Natural killer cell (primary cell): ENCODE data around the gene PSMB10. TPM values are rescaled to one million over a fixed set of nuclear protein-coding genes. Genes with fewer than 3 reads are reported as not detected.

Experiments used
- ATAC-seq, 3 donors: fragments of 150-1000 bp in 2 of 3; fragments of 200-7000 bp in 1 of 3; cut with Tn5 transposase; 1 replicate in 1 of 3; 2 replicates in 2 of 3; pipeline ENCODE4 v1.10.0; 2021; ENCODE audit warnings: mild to moderate bottlenecking in 2 of 3, moderate library complexity in 2 of 3
- DNase-seq, 2 donors: peaks; one replicate each; pipeline versions ENCODE4 v3.0.0 to v3.0.0-alpha.2; 2013 to 2021; ENCODE audit warnings: mixed read lengths in 1 of 2
- H3K27ac ChIP-seq: one replicate; pipeline ENCODE4 v1.5.1; 2013; ENCODE audit warnings: mild to moderate bottlenecking, low read length
- H3K27me3 ChIP-seq: one replicate; pipeline ENCODE4 v1.6.1; 2013; ENCODE audit warnings: low read length; ENCODE audit not compliant: control insufficient read depth, insufficient read depth
- H3K36me3 ChIP-seq: one replicate; pipeline ENCODE4 v1.6.1; 2013; ENCODE audit warnings: low read length; ENCODE audit not compliant: control insufficient read depth, insufficient read depth
- H3K4me1 ChIP-seq: one replicate; pipeline ENCODE4 v1.6.1; 2013; ENCODE audit warnings: low read length; ENCODE audit not compliant: control insufficient read depth, insufficient read depth
- H3K4me3 ChIP-seq: one replicate; pipeline ENCODE4 v1.5.1; 2013; ENCODE audit warnings: low read length
- H3K9me3 ChIP-seq: one replicate; pipeline ENCODE4 v1.6.1; 2013; ENCODE audit warnings: low read length; ENCODE audit not compliant: control insufficient read depth, insufficient read depth
- H3K27ac Mint-ChIP-seq, 2 donors: one replicate each; pipeline ENCODE4 v1.8.0; 2022; ENCODE audit warnings: mild to moderate bottlenecking in 2 of 2, mixed read lengths in 2 of 2, moderate library complexity in 1 of 2
- H3K27me3 Mint-ChIP-seq, 2 donors: one replicate each; pipeline ENCODE4 v1.8.0; 2022; ENCODE audit warnings: low read depth in 2 of 2, mixed read lengths in 2 of 2
- H3K36me3 Mint-ChIP-seq: one replicate; pipeline ENCODE4 v1.8.0; 2022; ENCODE audit warnings: mixed read lengths
- H3K4me1 Mint-ChIP-seq, 2 donors: one replicate each; pipeline ENCODE4 v1.8.0; 2022; ENCODE audit warnings: mixed read lengths in 2 of 2
- H3K4me3 Mint-ChIP-seq: one replicate; pipeline ENCODE4 v1.8.0; 2022; ENCODE audit warnings: mild to moderate bottlenecking, moderate library complexity, mixed read lengths
- H3K9me3 Mint-ChIP-seq, 2 donors: one replicate each; pipeline ENCODE4 v1.8.0; 2022; ENCODE audit warnings: mixed read lengths in 2 of 2
- CTCF ChIP-seq: fragments of 200-600 bp; IDR thresholded peaks from one replicate; pipeline ENCODE4 v1.8.0; 2022; ENCODE audit warnings: antibody characterized with exemption
- WGBS: methylation state at CpG from one replicate; pipeline ENCODE4 v1.1.7; 2013; ENCODE audit warnings: missing lambda C conversion rate; ENCODE audit not compliant: insufficient coverage; 5-methylcytosine and 5-hydroxymethylcytosine counted together
- intact Hi-C: fragments of 100-400 bp; cut with micrococcal nuclease; formaldehyde crosslinking; loops from one replicate; pipeline ENCODE4 v1.14.2; 2022
- total RNA-seq, 4 donors: library from RNA; stranded (reverse); fragments of 120-200 nt in 1 of 4; gene quantifications; one replicate each; pipeline versions ENCODE4 v1.2.3 to v1.2.4, GENCODE V29; 2013 to 2022

PSMB10 gene
- total RNA-seq, 3 donors from 2014 or later (not counting 1 experiment from before 2014, with no cell fraction given): 237 to 247 (median 243) TPM

- Histone ChIP-seq H3K9me3 (no peaks in the 10 kb centered on the region), H3K4me1 (peaks cover 18% of the 10 kb centered on the region), H3K4me3 (no peak overlapping the region), H3K27me3 (no peaks in the 10 kb centered on the region), H3K36me3 (peaks cover 19% of the 10 kb centered on the region), H3K27ac (no peak overlapping the region)
- WGBS: 93% methylated on average over 32 of the region's 32 CpGs
- Mint-ChIP-seq H3K36me3 (no peaks in the 10 kb centered on the region), H3K27ac (no peak overlapping the region), H3K4me1 (peaks cover 16 to 17% of the 10 kb centered on the region in 2 donors), H3K4me3 (no peak overlapping the region), H3K9me3 (no peaks in the 10 kb centered on the region), H3K27me3 (no peaks in the 10 kb centered on the region)
- no peak for DNase-seq
- intact Hi-C loops: no loop called here
- no peak for ATAC-seq
- no peak for TF ChIP-seq CTCF
Measured at GRCh38 chr16:67963662-67964321, 27.1 kb upstream of the PSMB10 start.

GRCh38 chr16:67963292-67963661, 26.6 kb upstream of the PSMB10 start:
- H3K27me3 ChIP-seq: no peaks in the 10 kb centered on the region

GRCh38 chr16:67962135-67962534, 25.5 kb upstream of the PSMB10 start:
- DNase-seq: no peak
- H3K27ac Mint-ChIP-seq: no peak overlapping the region
- Histone ChIP-seq H3K4me1 (peaks cover 10% of the 10 kb centered on the region), H3K36me3 (peaks cover 19% of the 10 kb centered on the region), H3K27me3 (no peaks in the 10 kb centered on the region), H3K27ac (no peak overlapping the region), H3K4me3 (no peak overlapping the region), H3K9me3 (no peaks in the 10 kb centered on the region)
- H3K27me3 Mint-ChIP-seq: no peaks in the 10 kb centered on the region
- no peaks in the 10 kb centered on the region for H3K36me3 Mint-ChIP-seq
- 97% methylated on average over 7 of the region's 8 CpGs for WGBS
- intact Hi-C loops: no loop called here
- no peaks in the 10 kb centered on the region for H3K9me3 Mint-ChIP-seq
- H3K4me1 Mint-ChIP-seq: peaks cover 8% of the 10 kb centered on the region in 2 donors
- no peak for ATAC-seq
- H3K4me3 Mint-ChIP-seq: no peak overlapping the region
- no peak for TF ChIP-seq CTCF

More at GRCh38 chr16:67963292-67963661, 26.6 kb upstream of the PSMB10 start:
- H3K9me3 Mint-ChIP-seq: no peaks in the 10 kb centered on the region
- H3K4me1 Mint-ChIP-seq: peaks cover 16 to 17% of the 10 kb centered on the region in 2 donors
- H3K27ac ChIP-seq: no peak overlapping the region
- no peaks in the 10 kb centered on the region for H3K27me3 Mint-ChIP-seq
- H3K4me1 ChIP-seq: peaks cover 18% of the 10 kb centered on the region
- H3K4me3 ChIP-seq: no peak overlapping the region
- peaks cover 19% of the 10 kb centered on the region for H3K36me3 ChIP-seq
- no peak overlapping the region for H3K27ac Mint-ChIP-seq
- H3K9me3 ChIP-seq: no peaks in the 10 kb centered on the region
- ATAC-seq (no peak), DNase-seq (no peak)
- intact Hi-C loops: no loop called here
- no peak for TF ChIP-seq CTCF
- WGBS: 94% methylated on average over 2 of the region's 2 CpGs
- no peaks in the 10 kb centered on the region for H3K36me3 Mint-ChIP-seq
- H3K4me3 Mint-ChIP-seq: no peak overlapping the region

- ATAC-seq: no peak
- no peak overlapping the region for H3K27ac Mint-ChIP-seq
- WGBS: 96% methylated on average over 13 of the region's 13 CpGs
Measured at GRCh38 chr16:67961551-67961957, 24.9 kb upstream of the PSMB10 start.

More at GRCh38 chr16:67961551-67961957, 24.9 kb upstream of the PSMB10 start:
- TF ChIP-seq CTCF: no peak
- H3K4me1 ChIP-seq: peaks cover 4% of the 10 kb centered on the region
- no peak overlapping the region for H3K4me3 ChIP-seq
- H3K9me3 ChIP-seq: no peaks in the 10 kb centered on the region
- no peaks in the 10 kb centered on the region for H3K27me3 ChIP-seq
- Mint-ChIP-seq H3K9me3 (no peaks in the 10 kb centered on the region), H3K27me3 (no peaks in the 10 kb centered on the region), H3K4me3 (no peak overlapping the region), H3K4me1 (peaks cover 5% of the 10 kb centered on the region in 2 donors), H3K36me3 (no peaks in the 10 kb centered on the region)
- H3K36me3 ChIP-seq: peaks cover 19% of the 10 kb centered on the region
- intact Hi-C loops: no loop called here
- no peak for DNase-seq
- H3K27ac ChIP-seq: no peak overlapping the region
